H54 (cell line): Measurements from ENCODE around the gene ANKRD40CL.

Source experiments
- DNase-seq: peaks from one replicate; pipeline ENCODE4 v3.0.0; 2011; ENCODE audit warnings: low spot score, mixed read lengths; ENCODE audit not compliant: insufficient read length
- FAIRE-seq: peaks from 3 replicates; lab custom pipeline; 2011; peaks lifted over from hg19 to GRCh38; lab: Jason Lieb, UNC
- POLR2A ChIP-seq: IDR thresholded peaks from 2 replicates; pipeline ENCODE4 v1.6.1; 2011; ENCODE audit warnings: low read depth, mild to moderate bottlenecking, low read length

The ANKRD40CL gene

DNA sequence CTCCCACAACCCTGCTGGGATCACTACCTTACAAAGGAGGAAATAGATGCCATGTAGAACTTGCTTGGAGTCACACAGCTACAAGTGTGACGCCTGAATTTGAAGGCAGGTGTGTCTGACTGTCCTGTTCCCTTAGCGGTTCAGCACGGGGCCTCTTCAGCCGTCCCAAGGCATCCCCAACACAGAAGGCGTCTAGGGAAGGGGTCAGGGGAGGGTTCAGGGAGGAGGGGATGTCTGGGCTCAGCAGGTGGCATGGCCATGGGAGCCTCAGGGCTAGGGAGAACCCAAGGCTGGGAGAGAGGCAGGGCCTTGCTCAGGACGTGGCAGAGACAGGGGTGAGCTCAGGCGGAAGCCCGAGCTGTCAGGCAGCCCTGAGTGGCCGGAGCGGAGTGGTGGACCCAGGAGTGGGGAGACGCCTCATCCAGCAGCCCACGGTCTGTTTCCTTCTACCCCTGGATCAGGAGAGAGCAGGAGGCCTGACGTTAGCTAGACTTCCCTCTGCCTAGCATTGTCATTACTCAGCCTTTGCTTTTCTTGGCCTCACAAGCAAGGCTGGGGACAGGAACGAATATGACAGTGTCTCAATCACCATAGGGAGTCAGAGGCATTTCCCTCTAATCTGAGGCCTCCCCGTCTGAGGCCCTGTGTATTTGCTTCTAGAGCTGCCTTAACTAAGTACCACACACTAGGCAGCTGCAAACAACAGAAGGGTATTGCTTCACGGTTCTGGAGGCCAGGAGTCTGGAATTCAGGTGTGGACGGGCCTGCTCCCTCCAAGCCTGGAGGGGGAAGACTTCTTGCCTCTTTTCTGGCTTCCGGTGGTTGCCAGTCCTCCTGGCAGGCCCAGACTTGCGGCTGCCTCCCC is 31.3 kb upstream of the ANKRD40CL start:
- TF ChIP-seq POLR2A = no peak
- DNase-seq (no peak), FAIRE-seq (no peak)

GRCh38 chr17:50797135-50797810 is 30.0 kb upstream of the ANKRD40CL start:
- DNase-seq = no peak
- TF ChIP-seq POLR2A = no peak
- FAIRE-seq = no peak

DNA sequence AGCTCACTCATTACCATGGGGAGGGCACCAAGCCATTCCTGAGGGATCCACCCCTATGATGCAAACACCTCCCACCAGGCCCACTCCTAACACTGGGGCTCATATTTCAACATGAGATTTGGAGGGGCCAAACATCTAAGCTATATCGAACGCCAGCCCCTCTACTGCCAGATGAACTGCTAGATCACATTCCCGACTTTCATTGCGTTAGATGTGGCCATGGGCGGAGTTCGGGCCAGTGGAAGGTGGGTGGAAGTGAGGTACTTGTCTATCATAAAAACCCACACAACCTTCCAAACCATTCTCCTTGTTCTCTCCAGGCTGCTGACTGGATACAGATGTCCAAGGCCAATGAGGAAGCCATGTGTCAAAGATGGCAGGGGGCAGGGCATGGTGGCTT is 27.0 kb upstream of the ANKRD40CL start:
- TF ChIP-seq POLR2A = no peak
- no peak for FAIRE-seq
- no peak for DNase-seq

DNA sequence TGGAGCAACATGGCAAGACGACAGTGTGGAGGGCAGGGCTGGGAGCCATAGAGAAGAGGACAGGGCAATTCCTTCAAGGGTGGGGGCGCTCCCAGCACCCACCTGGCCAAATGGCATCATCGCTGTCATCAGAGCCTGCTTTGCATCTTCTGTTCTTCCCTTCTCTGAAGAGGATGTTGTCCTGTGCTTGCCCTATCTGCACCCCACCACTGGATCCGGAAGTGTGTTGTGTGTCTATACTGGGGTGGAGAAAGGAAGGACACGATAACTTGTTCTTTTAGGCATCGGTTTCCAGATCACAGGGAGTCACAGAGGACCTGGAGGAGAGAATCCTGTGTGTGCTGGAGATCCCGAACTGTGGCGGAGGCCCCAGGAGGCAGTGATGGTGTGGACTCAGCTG is 25.7 kb upstream of the ANKRD40CL start:
- TF ChIP-seq POLR2A = no peak
- FAIRE-seq = no peak
- no peak for DNase-seq

GRCh38 chr17:50792132-50792531 is 24.8 kb upstream of the ANKRD40CL start:
- TF ChIP-seq POLR2A = no peak
- DNase-seq (no peak), FAIRE-seq (no peak)

- FAIRE-seq (no peak), DNase-seq (no peak)
- TF ChIP-seq POLR2A = no peak
Measured at GRCh38 chr17:50790618-50791017, 23.3 kb upstream of the ANKRD40CL start.

DNA sequence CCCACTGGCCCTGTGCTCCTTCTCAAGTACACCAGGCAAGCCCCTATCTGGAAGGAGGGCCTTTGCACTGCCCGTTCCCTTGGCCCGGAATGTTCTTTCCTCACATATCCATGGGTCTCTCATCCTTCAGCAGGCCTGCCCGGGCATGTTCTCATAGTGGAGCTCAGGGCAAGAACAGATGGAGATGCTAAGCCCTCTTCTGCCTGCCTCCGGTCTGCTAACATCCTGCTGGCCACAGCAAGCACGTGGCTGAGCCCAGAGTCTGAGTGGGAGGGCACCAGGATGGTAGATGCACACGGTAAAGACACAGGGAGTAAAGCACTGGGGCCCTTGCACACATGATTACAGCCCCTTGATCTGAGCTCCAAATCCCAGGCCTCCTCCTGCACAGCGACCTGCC is 19.8 kb upstream of the ANKRD40CL start:
- no peak for FAIRE-seq
- no peak for TF ChIP-seq POLR2A
- no peak for DNase-seq

DNA sequence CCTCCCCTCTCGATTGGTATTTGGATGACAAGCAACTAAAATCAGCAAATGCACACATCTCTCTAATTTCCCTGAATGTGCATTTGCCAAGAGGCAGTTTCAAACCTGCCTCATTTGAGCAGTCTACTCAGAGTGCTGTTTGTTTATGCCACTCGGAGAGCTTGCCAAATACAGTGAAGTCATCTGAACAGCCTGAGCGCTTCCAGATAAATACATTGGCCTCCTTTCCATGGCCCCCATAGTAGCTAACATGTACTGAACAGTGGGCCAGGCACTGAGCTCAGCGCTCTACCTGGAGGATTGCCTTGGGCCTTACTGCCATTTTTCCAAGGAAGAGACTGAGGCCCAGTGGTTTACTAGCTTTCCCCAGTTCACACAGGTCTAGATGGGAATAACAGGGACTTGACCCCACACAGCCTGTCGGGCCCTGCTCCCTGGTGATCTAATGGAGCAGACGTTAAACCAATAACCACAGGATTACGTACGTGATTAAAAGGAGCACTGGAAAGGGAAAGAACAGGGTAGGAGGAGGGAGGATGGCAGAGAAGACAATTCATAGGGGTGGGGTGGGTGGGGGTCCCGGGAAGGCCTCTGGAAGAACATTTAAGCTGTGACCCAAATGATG is 18.7 kb upstream of the ANKRD40CL start:
- DNase-seq (no peak), FAIRE-seq (no peak)
- no peak for TF ChIP-seq POLR2A

GRCh38 chr17:50785126-50785525 is 17.8 kb upstream of the ANKRD40CL start:
- FAIRE-seq (no peak), DNase-seq (no peak)
- TF ChIP-seq POLR2A = no peak

DNA sequence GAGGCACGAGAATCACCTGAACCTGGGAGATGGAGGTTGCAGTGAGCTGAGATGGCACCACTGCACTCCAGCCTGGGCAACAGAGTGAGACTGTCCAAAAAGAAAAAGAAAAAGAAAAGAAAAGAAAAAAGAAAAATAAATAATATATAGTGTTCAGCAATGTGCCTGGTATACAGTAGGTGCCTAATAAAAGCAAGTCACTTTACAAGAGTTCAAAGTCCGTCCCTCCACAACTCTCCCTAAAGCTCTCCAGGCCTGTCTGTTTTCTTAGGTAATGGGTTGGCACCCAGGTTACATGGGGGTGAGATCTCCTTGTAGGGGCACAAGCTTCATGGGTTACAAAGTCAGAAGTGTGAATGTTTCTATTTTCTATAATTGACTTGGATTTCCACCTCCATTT is 16.6 kb upstream of the ANKRD40CL start:
- TF ChIP-seq POLR2A = no peak
- FAIRE-seq (no peak), DNase-seq (no peak)

DNA sequence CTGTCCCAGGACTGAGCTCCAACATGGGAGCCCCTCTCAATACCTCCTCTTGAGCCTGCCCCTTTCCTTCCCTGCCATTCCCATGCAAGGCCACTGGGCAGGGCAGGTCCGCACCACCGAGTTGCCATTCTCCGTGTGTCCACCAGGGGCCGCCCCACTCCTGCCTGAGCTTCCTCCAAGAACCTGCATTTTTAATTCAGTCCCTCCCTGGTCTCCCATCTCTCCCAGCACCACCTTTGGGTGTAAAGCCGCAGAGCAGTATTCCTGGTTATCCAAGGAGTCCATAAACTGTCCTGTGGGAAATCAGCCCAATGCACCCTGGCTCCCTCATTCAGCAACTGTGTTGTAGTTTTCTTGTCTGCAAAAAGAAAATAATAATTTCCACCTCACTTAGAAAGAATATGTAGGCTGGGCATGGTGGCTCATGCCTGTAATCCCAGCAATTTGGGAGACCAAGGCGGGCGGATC is 15.9 kb upstream of the ANKRD40CL start:
- DNase-seq (peak; percentile 97), FAIRE-seq (no peak)
- no peak for TF ChIP-seq POLR2A

- FAIRE-seq (no peak), DNase-seq (no peak)
- TF ChIP-seq POLR2A = no peak
Measured at GRCh38 chr17:50781167-50781566, 13.8 kb upstream of the ANKRD40CL start.

DNA sequence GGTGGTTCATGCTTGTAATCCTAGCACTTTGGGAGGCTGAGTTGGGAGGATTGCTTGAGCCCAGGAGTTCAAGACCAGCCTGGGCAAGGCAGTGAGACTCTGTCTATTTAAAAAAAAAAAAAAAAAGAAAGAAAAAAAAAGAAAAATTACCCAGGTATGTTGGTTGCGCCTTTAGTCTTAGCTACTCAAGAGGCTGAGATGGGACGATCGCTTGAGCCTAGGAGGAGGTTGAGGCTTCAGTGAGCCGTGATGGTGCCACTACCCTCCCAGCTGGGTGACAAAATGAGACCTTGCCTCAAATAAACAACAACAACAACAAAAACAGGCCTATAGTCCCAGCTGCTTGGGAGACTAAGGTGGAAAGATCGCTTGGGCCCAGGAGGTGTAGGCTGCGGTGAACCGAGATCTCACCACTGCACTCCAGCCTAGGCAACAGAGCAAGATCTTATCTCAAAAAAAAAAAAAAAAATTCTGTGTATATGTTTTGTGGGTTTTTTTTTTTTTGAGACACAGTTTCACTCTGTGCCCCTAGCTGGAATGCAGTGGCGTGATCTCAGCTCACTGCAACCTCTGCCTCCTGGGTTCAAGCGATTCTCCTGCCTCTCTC is 12.5 kb upstream of the ANKRD40CL start:
- FAIRE-seq = no peak
- no peak for DNase-seq
- TF ChIP-seq POLR2A = no peak

- no peak for DNase-seq
- no peak for TF ChIP-seq POLR2A
- no peak for FAIRE-seq
Measured at GRCh38 chr17:50778988-50779387, 11.7 kb upstream of the ANKRD40CL start.
